ENCODE measurements around the gene FBXL17.

The FBXL17 gene

GRCh38 chr5:108081707-108082106, 300.2 kb downstream of the FBXL17 start:
- DNase-seq: no peak

DNA sequence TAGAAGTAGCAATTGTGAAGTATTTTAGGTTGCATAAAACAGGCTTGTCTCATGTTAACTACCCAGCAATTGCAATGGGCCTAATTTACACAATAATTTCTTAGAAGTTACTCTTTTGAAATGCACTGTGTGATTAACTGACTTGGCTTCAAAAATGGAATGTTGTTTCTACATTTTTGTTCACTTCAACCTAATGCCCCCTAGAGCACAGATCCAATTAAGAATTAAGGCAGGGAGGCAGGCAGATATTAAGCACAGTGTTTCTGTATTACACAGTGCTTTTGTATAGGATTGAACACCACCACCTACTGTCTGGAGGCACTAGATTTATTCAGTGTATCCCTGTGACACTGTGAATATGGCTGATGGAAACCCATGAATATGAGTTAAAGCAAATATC, 302.1 kb downstream of the FBXL17 start:
- no peak for DNase-seq

GRCh38 chr5:108078882-108079281, 303.0 kb downstream of the FBXL17 start:
- no peak for DNase-seq

- no peak for DNase-seq
Observed at GRCh38 chr5:108078345-108078744, 303.6 kb downstream of the FBXL17 start.

DNA sequence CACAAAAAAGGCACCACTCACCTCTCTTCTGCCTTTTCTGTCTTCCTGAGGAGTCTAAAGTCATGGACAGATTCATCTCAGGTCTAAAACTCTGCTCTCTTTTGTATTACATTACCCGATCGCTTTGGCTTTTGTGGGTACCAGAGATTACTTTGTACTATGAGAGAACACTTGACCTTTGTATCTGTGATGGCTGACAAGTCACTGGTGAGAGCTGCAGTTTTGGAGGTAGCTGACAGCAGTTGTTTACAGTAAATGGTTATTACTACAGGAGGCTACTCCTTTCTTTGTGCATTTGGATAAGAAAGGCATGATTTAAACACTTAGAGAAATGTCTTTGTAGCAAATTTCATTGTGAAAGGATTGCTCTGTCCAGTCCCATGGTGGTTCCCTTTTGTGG, 307.3 kb downstream of the FBXL17 start:
- no peak for DNase-seq

DNA sequence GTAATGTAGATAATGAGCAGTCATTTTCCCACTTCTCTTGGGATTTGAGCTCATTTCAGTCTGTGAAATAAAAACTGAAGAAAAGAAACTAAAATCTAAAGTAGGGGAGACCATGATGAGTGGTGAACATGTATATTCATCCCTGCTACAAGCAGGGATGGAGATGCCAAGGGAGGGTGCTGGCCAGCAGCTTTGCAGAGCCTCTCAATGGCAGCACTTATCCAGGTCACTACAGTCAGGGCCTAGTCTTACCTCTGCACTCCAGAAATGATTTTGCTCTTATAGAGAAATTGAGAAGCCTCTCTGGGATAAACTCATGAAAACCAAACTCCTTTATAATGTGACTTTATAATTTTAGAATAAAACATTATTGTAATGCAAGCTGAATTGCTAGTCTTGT, 317.6 kb downstream of the FBXL17 start:
- no peak for DNase-seq

GRCh38 chr5:108061941-108062340, 320.0 kb downstream of the FBXL17 start:
- DNase-seq: no peak

GRCh38 chr5:108060340-108060739, 321.6 kb downstream of the FBXL17 start:
- DNase-seq: no peak

DNA sequence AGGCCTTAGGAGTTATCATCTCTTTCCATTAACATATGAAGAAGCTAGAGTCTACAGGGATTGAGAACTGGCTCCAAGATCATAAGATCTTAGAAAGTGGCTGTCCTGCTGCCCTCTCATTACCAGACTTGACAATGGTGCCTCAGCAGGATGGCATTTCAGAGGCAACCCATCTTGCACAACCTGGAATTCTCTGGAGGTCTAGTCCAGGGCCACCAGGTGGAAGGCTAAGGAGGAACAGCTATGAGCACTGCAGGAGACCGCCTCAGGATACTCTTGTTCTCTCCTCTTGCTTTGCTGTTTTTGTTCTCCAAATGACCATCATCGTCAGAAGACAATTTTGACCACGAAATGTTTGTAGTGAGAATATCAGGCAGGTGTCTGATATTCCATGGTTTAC, 322.6 kb downstream of the FBXL17 start:
- DNase-seq: no peak

DNA sequence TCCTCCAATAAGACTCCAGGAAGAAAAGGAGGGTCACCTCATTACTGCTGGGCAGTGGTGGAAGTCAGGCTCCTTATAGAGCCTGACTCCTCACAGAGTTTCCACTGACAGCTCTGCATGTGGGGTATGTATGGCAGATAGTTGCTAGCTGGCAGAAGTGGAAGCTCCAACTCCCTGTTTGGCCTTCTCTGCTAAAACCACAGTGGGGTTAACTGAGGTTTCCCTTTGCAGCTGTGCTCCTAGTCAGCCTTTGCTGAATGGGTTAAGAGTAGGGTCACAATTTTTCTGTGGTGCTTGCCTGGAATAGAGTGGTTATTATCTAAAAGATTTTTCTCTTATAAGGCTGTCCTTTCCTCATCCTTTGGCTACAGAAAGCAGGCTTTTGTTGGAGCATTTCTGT, 327.5 kb downstream of the FBXL17 start:
- no peak for DNase-seq

- DNase-seq: no peak
Observed at GRCh38 chr5:108046955-108047670, 334.8 kb downstream of the FBXL17 start.

DNA sequence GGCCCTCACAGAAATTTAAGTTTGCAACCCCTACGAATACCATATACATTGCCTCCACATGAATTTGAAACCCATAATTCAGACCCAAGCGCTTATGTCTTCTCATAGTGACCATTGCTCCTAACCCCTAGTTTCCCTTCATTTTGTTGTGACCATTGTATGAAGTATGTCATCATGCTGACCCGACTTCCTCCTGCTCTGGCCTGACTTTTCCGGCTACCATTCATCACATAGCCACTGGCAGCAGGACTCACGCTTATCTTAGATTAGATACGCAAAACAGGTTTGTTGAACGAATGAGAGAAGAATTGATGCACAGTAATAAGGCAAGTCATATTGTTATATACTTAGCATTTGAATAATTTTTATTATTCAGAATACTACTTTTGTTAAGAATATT, 345.4 kb downstream of the FBXL17 start:
- DNase-seq: no peak

GRCh38 chr5:108028883-108029282, 353.0 kb downstream of the FBXL17 start:
- DNase-seq: no peak

GRCh38 chr5:108028412-108028811, 353.5 kb downstream of the FBXL17 start:
- DNase-seq: no peak

DNA sequence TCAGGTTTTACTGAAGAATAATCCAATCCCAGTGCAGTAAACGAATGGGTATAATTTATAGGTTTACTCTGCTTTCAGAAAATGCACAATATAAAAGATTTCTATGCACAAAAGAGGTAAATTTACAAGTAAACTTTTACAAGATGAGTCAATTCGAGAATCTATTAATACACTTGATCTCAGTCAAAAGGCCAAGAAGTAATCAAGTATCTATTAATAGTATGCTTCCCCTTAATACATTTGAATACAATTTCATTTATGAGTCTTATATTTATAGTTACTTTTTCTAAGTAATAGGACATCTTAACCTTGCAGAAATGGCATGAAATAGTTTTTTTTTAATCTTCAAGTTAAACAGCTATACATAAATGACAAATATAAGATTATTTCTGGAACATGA, 355.9 kb downstream of the FBXL17 start:
- DNase-seq: no peak

- no peak for DNase-seq
Observed at GRCh38 chr5:108024986-108025385, 356.9 kb downstream of the FBXL17 start.

GRCh38 chr5:108016101-108016500, 365.8 kb downstream of the FBXL17 start:
- no peak for DNase-seq

GRCh38 chr5:108006791-108007190, 375.1 kb downstream of the FBXL17 start:
- DNase-seq: no peak

GRCh38 chr5:108003178-108003577, 378.7 kb downstream of the FBXL17 start:
- DNase-seq: no peak

DNA sequence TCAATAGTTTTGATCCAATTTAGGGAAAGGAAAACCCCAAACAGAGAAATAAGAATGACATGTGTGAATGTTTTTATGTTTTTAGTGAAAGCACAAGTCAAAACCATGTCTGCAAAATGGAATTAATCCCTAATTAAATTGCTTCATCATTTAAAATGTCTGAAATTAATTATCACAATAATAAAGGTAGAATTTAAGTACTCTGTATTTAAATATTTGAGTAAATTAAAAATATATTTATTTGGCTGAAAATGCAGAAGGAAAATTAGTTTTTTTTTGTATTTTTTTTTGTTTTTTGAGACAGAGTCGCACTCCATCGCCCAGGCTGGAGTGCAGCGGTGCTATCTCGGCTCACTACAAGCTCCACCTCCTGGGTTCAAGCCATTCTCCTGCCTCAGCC, 380.7 kb downstream of the FBXL17 start:
- DNase-seq: no peak

GRCh38 chr5:107997338-107997980, 384.4 kb downstream of the FBXL17 start:
- DNase-seq: no peak

GRCh38 chr5:107993341-107993740, 388.6 kb downstream of the FBXL17 start:
- no peak for DNase-seq

- no peak for DNase-seq
Observed at GRCh38 chr5:107990881-107991810, 390.8 kb downstream of the FBXL17 start.

GRCh38 chr5:107985144-107985543, 396.8 kb downstream of the FBXL17 start:
- no peak for DNase-seq

All from activated gamma-delta T cell (primary cell).